Fibroblast of lung (primary cell): ENCODE data around the gene TOMM70. TPM values are rescaled to one million over a fixed set of nuclear protein-coding genes. Genes with fewer than 3 reads are reported as not detected.
"Not testable (repeated sequence)": the region's sequence is repeated elsewhere in the genome, so short reads cannot be mapped to it uniquely, and the experiment has no call there.

Source experiments
- DNase-seq, 2 donors: peaks; one replicate each; pipeline versions ENCODE4 v3.0.0 to v3.0.0-alpha.2; 2010; ENCODE audit warnings: low read depth in 2 of 2
- H2AFZ ChIP-seq: 2 replicates; pipeline ENCODE4 v1.5.1; 2012; ENCODE audit warnings: low read length, control low read depth, inconsistent platforms
- H3K27ac ChIP-seq: 2 replicates; pipeline ENCODE4 v1.5.1; 2011; ENCODE audit warnings: low read length, control low read depth; ENCODE audit not compliant: insufficient read depth
- H3K27me3 ChIP-seq: 2 replicates; pipeline ENCODE4 v1.5.1; 2011; ENCODE audit warnings: mild to moderate bottlenecking, low read length; ENCODE audit not compliant: control insufficient read depth, insufficient read depth
- H3K36me3 ChIP-seq: 2 replicates; pipeline ENCODE4 v1.5.1; 2011; ENCODE audit warnings: low read length; ENCODE audit not compliant: control insufficient read depth, insufficient read depth
- H3K4me1 ChIP-seq: 2 replicates; pipeline ENCODE4 v1.5.1; 2011; ENCODE audit warnings: low read length; ENCODE audit not compliant: control insufficient read depth, insufficient read depth; ENCODE audit errors: extremely low read depth
- H3K4me2 ChIP-seq: 2 replicates; pipeline ENCODE4 v1.5.1; 2011; ENCODE audit warnings: low read length, control low read depth; ENCODE audit not compliant: insufficient read depth; ENCODE audit errors: extremely low read depth
- H3K4me3 ChIP-seq, 4 experiments: fragments of 200-600 bp in 1 of 4; sonication (generic) in 1 of 4; replicated peaks in 1 of 4; 2 replicates each; pipeline ENCODE4 v1.5.1; 2011 to 2016; ENCODE audit warnings: low read length in 4 of 4, low read depth in 3 of 4, mild to moderate bottlenecking in 3 of 4, control low read depth in 2 of 4, inconsistent platforms in 1 of 4, mixed read lengths in 1 of 4; ENCODE audit not compliant: insufficient read depth in 1 of 4; ENCODE audit errors: control extremely low read depth in 1 of 4
- H3K79me2 ChIP-seq: 2 replicates; pipeline ENCODE4 v1.5.1; 2012; ENCODE audit warnings: mild to moderate bottlenecking, low read length, inconsistent platforms; ENCODE audit not compliant: control insufficient read depth, insufficient read depth
- H3K9ac ChIP-seq: 2 replicates; pipeline ENCODE4 v1.5.1; 2011; ENCODE audit warnings: mild to moderate bottlenecking, low read length, control low read depth; ENCODE audit not compliant: insufficient read depth
- H3K9me3 ChIP-seq: 2 replicates; pipeline ENCODE4 v1.5.1; 2012; ENCODE audit warnings: low read depth, low read length; ENCODE audit not compliant: control insufficient read depth, insufficient read depth
- H4K20me1 ChIP-seq: 2 replicates; pipeline ENCODE4 v1.5.1; 2011; ENCODE audit warnings: low read length; ENCODE audit not compliant: control insufficient read depth, insufficient read depth; ENCODE audit errors: extremely low read depth
- EZH2 ChIP-seq: IDR thresholded peaks from 2 replicates; pipeline ENCODE4 v1.5.1; 2012; ENCODE audit warnings: low read length, control low read depth, mild to moderate bottlenecking; ENCODE audit errors: missing control alignments
- polyA plus RNA-seq, 2 donors: library from polyadenylated mRNA; depleted of rRNA in 1 of 2; stranded (reverse) in 1 of 2; unstranded in 1 of 2; fragments of >200 nt; gene quantifications; 2 replicates each; pipeline ENCODE4 v1.2.1, GENCODE V29; 2011 to 2012; ENCODE audit warnings: missing spikeins in 1 of 2
- total RNA-seq: library from RNA; depleted of rRNA; stranded (reverse); fragments of >200 nt; gene quantifications from 2 replicates; pipeline ENCODE4 v1.2.1, GENCODE V29; 2014
- TF ChIP-seq, protein P1 (sequence below), 2 donors: IDR thresholded peaks in 1 of 2; conservative IDR thresholded peaks in 1 of 2; 1 replicate in 1 of 2; 2 replicates in 1 of 2; pipeline ENCODE4 v1.5.1; 2011 to 2012; ENCODE audit warnings: low read length in 2 of 2, control low read depth in 1 of 2, inconsistent platforms in 1 of 2, low read depth in 1 of 2, mild to moderate bottlenecking in 1 of 2

Gene TOMM70
- total and polyA plus RNA-seq, 2 donors (not counting 1 experiment from before 2014, with no cell fraction given), result 41.8 to 56.1 TPM

DNA sequence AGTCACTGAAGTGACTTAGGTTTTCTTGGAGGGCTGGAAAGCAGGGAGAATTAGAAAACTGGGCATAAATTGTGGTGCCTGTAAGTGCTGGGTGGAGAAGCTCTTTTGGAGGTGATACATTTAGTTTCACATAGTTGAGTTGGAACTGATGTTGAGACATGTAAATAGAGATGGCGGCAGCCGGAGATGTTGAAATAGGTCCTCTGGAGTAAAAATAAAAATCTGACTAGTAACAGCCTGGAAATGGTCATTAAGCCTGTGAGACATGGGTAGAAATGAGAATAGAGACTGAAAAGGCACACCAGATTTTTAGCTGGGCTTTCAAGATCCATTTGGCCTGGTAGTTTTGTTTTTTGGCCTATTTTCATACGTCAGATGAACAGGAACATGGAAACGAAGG lies 69.2 kb downstream of the TOMM70 start:
- no peak for DNase-seq
- Histone ChIP-seq H4K20me1 (no peaks in the 10 kb centered on the region), H3K79me2 (peaks cover 3% of the 10 kb centered on the region), H3K9me3 (no peaks in the 10 kb centered on the region), H3K9ac (no peak overlapping the region), H3K4me3 (no peak overlapping the region), H3K27ac (no peak overlapping the region), H3K36me3 (no peaks in the 10 kb centered on the region), H3K4me1 (peaks cover 4% of the 10 kb centered on the region), H3K4me2 (no peak overlapping the region), H3K27me3 (no peaks in the 10 kb centered on the region), H2AFZ (no peak overlapping the region)
- TF ChIP-seq, protein P1, sequence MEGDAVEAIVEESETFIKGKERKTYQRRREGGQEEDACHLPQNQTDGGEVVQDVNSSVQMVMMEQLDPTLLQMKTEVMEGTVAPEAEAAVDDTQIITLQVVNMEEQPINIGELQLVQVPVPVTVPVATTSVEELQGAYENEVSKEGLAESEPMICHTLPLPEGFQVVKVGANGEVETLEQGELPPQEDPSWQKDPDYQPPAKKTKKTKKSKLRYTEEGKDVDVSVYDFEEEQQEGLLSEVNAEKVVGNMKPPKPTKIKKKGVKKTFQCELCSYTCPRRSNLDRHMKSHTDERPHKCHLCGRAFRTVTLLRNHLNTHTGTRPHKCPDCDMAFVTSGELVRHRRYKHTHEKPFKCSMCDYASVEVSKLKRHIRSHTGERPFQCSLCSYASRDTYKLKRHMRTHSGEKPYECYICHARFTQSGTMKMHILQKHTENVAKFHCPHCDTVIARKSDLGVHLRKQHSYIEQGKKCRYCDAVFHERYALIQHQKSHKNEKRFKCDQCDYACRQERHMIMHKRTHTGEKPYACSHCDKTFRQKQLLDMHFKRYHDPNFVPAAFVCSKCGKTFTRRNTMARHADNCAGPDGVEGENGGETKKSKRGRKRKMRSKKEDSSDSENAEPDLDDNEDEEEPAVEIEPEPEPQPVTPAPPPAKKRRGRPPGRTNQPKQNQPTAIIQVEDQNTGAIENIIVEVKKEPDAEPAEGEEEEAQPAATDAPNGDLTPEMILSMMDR (conservative IDR thresholded peaks at IDR 0.05 in 1 of 2, IDR thresholded peaks at IDR 0.05 in 1 of 2; ENCODE audit: low read depth in 1 of 2, low read length in 2 of 2), result no peak
- TF ChIP-seq EZH2, result no peak

DNA sequence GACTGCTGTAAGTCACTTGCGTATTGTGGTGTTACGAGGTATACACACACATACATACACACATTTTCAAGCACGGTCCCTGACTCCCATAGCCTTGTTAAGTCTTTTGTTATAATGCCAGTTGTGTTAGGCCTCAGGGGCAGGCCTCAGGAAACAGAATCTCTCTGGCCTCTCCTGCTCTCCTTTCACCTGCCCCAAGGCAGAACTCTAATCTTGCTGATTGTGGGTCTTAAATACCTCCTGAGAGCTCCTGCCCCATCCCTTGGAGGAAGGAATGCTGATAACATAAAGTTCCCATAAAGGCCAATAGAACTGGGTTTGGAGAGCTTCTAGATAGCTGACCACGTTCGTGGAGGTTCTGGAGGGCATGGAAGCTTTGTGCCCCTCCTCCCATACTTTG lies 70.2 kb downstream of the TOMM70 start:
- Histone ChIP-seq H3K79me2 (peaks cover 3% of the 10 kb centered on the region), H3K27ac (no peak overlapping the region), H3K4me3 (no peak overlapping the region), H4K20me1 (no peaks in the 10 kb centered on the region), H3K4me2 (no peak overlapping the region), H3K9ac (no peak overlapping the region), H3K9me3 (no peaks in the 10 kb centered on the region), H3K36me3 (no peaks in the 10 kb centered on the region), H3K27me3 (no peaks in the 10 kb centered on the region), H2AFZ (no peak overlapping the region), H3K4me1 (peaks cover 4% of the 10 kb centered on the region)
- TF ChIP-seq EZH2, result no peak
- TF ChIP-seq, protein P1 (conservative IDR thresholded peaks at IDR 0.05 in 1 of 2, IDR thresholded peaks at IDR 0.05 in 1 of 2; ENCODE audit: low read depth in 1 of 2, low read length in 2 of 2), result no peak
- DNase-seq, result no peak

DNA sequence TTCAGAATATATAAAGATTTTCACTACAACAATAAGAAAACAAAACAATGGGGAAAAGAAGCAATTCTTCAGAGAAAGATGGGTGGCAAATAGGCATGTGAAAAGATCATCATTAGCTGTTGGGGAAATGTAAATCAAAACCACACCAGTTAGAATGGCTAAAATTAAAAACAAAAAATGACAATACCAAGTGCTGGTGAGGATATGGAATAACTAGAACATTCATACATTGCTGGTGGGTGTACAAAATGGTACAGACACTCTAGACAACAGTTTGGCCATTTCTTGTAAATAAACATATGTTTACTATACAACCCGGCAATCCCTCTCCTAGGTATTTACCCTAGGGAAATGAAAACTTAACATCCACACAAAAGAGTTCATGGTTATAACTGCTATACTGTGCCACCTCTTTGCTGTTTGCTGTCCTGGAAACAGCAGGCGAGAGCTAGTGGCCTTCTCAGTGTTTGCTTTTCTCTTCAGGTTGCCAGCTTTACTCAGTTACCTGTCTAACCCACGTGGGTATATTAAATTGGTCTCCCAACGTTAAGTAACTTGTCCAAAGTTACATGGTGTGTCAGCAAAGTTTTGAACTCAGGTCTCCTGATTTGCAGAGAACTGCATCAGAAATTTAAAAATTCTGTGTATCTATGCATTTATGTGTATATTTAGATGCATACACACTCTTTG lies 70.9 kb downstream of the TOMM70 start:
- Histone ChIP-seq H3K9me3 (no peaks in the 10 kb centered on the region), H2AFZ (no peak overlapping the region), H3K4me2 (no peak overlapping the region), H4K20me1 (no peaks in the 10 kb centered on the region), H3K9ac (no peak overlapping the region), H3K27ac (no peak overlapping the region), H3K4me3 (no peak overlapping the region), H3K27me3 (no peaks in the 10 kb centered on the region), H3K4me1 (peaks cover 4% of the 10 kb centered on the region), H3K36me3 (no peaks in the 10 kb centered on the region), H3K79me2 (no peaks in the 10 kb centered on the region)
- no peak for DNase-seq
- no peak for TF ChIP-seq EZH2
- TF ChIP-seq, protein P1 (conservative IDR thresholded peaks at IDR 0.05 in 1 of 2, IDR thresholded peaks at IDR 0.05 in 1 of 2; ENCODE audit: low read depth in 1 of 2, low read length in 2 of 2), result no peak

DNA sequence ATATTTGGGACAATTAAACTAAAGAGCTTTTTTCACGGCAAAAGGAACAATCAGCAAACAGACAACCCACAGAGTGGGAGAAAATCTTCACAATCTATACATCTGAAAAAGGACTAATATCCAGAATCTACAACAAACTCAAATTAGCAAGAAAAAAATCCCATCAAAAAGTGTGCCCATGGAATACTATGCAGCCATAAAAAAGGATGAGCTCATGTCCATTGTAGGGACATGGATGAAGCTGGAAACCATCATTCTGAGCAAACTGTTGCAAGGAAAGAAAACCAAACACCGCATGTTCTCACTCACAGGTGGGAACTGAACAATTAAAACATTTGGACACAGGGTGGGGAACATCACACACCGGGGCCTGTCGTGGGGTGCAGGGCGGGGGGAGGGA lies 73.5 kb downstream of the TOMM70 start:
- H3K4me1 ChIP-seq, H3K27ac ChIP-seq, H3K36me3 ChIP-seq, H3K9me3 ChIP-seq, H3K27me3 ChIP-seq, H3K79me2 ChIP-seq, H3K4me2 ChIP-seq, H2AFZ ChIP-seq, H3K9ac ChIP-seq, H3K4me3 ChIP-seq, DNase-seq, H4K20me1 ChIP-seq: not testable (repeated sequence)
